MM.1S (cell line): ENCODE data around the gene COA3.

Source experiments
- DNase-seq: peaks from one replicate; pipeline ENCODE4 v3.0.0-alpha.2; 2015
- H2AFZ ChIP-seq: fragments of 300-600 bp; sonication (generic); 2 replicates; pipeline ENCODE4 v1.6.0; 2016; ENCODE audit warnings: antibody characterized with exemption, low read length
- H3F3A ChIP-seq: fragments of 300-600 bp; sonication (generic); 2 replicates; pipeline ENCODE4 v1.6.1; 2016; ENCODE audit warnings: mild to moderate bottlenecking, antibody characterized with exemption, low read length, moderate library complexity, mixed read lengths; ENCODE audit not compliant: insufficient read depth
- H3K27ac ChIP-seq: fragments of 300-600 bp; sonication (generic); 2 replicates; pipeline ENCODE4 v1.5.1; 2016; ENCODE audit warnings: mild to moderate bottlenecking, low read length
- H3K27me3 ChIP-seq: fragments of 300-600 bp; sonication (generic); replicated peaks from 2 replicates; pipeline ENCODE4 v1.6.0; 2016; ENCODE audit warnings: low read length; ENCODE audit not compliant: insufficient read depth
- H3K36me3 ChIP-seq: fragments of 300-600 bp; sonication (generic); replicated peaks from 2 replicates; pipeline ENCODE4 v1.6.1; 2016; ENCODE audit warnings: mild to moderate bottlenecking, low read length, mixed read lengths; ENCODE audit not compliant: insufficient read depth
- H3K4me1 ChIP-seq: fragments of 300-600 bp; sonication (generic); 2 replicates; pipeline ENCODE4 v1.6.1; 2016; ENCODE audit warnings: low read length, mixed read lengths
- H3K4me2 ChIP-seq: fragments of 300-600 bp; sonication (generic); 2 replicates; pipeline ENCODE4 v1.6.0; 2016; ENCODE audit warnings: low read depth, low read length
- H3K4me3 ChIP-seq: fragments of 300-600 bp; sonication (generic); 2 replicates; pipeline ENCODE4 v1.5.1; 2016; ENCODE audit warnings: low read length, mixed read lengths
- H3K79me2 ChIP-seq: fragments of 300-600 bp; sonication (generic); 2 replicates; pipeline ENCODE4 v1.6.1; 2016; ENCODE audit warnings: mixed run types, low read length, mixed read lengths
- H3K9ac ChIP-seq: fragments of 300-600 bp; sonication (generic); 2 replicates; pipeline ENCODE4 v1.6.1; 2016; ENCODE audit warnings: low read length, mixed read lengths
- H3K9me2 ChIP-seq: fragments of 300-600 bp; sonication (generic); replicated peaks from 2 replicates; pipeline ENCODE4 v1.6.1; 2016; ENCODE audit warnings: mild to moderate bottlenecking, low read length, mixed read lengths; ENCODE audit not compliant: insufficient read depth
- H3K9me3 ChIP-seq: fragments of 300-600 bp; sonication (generic); replicated peaks from 2 replicates; pipeline ENCODE4 v1.6.1; 2016; ENCODE audit warnings: mild to moderate bottlenecking, low read length, mixed read lengths; ENCODE audit not compliant: insufficient read depth
- H4K20me1 ChIP-seq: fragments of 300-600 bp; sonication (generic); 2 replicates; pipeline ENCODE4 v1.6.1; 2016; ENCODE audit warnings: mild to moderate bottlenecking, low read length, moderate library complexity, mixed read lengths; ENCODE audit not compliant: insufficient read depth
- CTCF ChIP-seq: fragments of 300-600 bp; sonication (generic); IDR thresholded peaks from 2 replicates; pipeline ENCODE4 v1.5.1; 2016; ENCODE audit warnings: antibody characterized with exemption, low read length, mixed read lengths
- EZH2 ChIP-seq: fragments of 300-600 bp; sonication (generic); optimal IDR thresholded peaks from 2 replicates; pipeline ENCODE3; 2017; ENCODE audit warnings: low read depth, mild to moderate bottlenecking, antibody characterized with exemption, low read length, mixed read lengths
- EZH2phosphoT487 ChIP-seq: fragments of 300-600 bp; sonication (generic); IDR thresholded peaks from 2 replicates; pipeline ENCODE4 v1.6.1; 2018; ENCODE audit warnings: antibody characterized with exemption, low read length

The COA3 gene

DNA sequence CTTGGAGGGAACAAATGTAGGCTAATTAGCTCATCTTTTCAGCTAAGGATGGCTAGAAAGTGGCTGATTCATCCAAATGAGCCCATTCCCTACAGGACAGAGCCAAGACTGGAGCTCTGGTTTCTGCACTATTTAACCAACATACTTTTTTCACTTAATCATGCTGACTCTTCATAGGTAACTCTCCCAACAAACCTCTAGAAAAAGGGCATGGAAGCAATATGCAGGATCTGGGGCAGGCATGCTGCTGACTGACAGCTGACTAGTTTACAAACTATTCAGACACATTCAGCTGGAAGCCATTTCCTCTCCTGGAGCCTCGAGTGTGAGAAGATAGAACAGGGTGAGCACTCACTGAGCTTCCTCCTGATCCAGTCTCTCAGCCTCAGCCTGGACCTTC lies 19.4 kb upstream of the COA3 start:
- peaks cover 10% of the 10 kb centered on the region for H3K36me3 ChIP-seq
- no peak for TF ChIP-seq CTCF
- TF ChIP-seq EZH2phosphoT487, result no peak
- TF ChIP-seq EZH2, result no peak
- H4K20me1 ChIP-seq, result no peaks in the 10 kb centered on the region
- no peak overlapping the region for H3K9ac ChIP-seq
- H3K4me3 ChIP-seq, result no peak overlapping the region
- peaks cover 27% of the 10 kb centered on the region for H3K79me2 ChIP-seq
- no peaks in the 10 kb centered on the region for H3K9me2 ChIP-seq
- H3K9me3 ChIP-seq, result no peaks in the 10 kb centered on the region
- no peak overlapping the region for H3K27ac ChIP-seq
- no peak overlapping the region for H2AFZ ChIP-seq
- DNase-seq, result no peak
- 0 out of 2 replicates have a peak, but pooled peaks cover 4% of the 10 kb centered on the region for H3K4me1 ChIP-seq
- no peak overlapping the region for H3K4me2 ChIP-seq
- peaks cover 6% of the 10 kb centered on the region; the same call in 1 of the 2 replicates for H3F3A ChIP-seq
- no peaks in the 10 kb centered on the region for H3K27me3 ChIP-seq

DNA sequence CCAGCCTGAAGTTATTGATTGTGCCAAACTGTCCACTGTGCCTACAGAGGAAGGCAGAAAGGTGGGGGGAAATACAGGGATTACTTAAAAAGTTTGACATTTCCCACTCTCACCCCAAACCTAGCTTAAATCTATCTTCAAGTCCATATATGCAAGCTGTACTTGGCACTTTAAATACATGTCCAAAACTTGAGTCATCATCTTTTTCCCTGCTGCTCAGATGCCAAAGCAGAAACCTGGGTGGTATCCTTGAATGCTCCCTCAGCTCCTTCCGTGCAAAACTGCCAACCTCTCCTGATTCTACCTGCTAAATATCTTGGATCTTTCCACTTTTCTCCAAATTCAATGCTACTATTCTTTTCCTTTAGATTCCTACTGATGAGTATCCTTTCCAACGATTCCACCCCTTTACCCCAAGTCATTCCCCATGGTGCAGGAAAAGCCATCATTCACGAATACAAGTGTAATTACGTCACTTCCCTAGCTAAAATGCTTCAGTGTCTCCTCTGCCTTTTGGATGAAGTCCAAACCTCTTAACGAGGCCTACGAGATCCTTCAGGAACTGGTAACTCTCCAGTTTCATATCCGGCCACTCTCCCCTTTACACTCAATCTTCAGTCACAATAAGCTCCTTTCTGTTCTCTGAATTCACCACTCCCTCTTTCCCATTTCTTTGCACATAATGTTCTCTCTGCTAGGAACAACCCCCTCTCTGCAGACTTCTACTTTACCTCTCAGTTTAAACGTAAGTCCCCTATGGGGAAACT lies 16.3 kb upstream of the COA3 start:
- Histone ChIP-seq H3K4me1 (no peaks in the 10 kb centered on the region), H3K4me2 (no peak overlapping the region), H3K27ac (no peak overlapping the region), H3F3A (no peaks in the 10 kb centered on the region), H3K4me3 (no peak overlapping the region), H3K36me3 (peaks cover 10% of the 10 kb centered on the region), H3K9me2 (no peaks in the 10 kb centered on the region), H4K20me1 (no peaks in the 10 kb centered on the region), H3K9me3 (no peaks in the 10 kb centered on the region), H2AFZ (no peak overlapping the region), H3K79me2 (peaks cover 6% of the 10 kb centered on the region; the same call in 1 of the 2 replicates), H3K27me3 (no peaks in the 10 kb centered on the region), H3K9ac (no peak overlapping the region)
- DNase-seq, result no peak
- TF ChIP-seq EZH2 (no peak), CTCF (no peak), EZH2phosphoT487 (no peak)

DNA sequence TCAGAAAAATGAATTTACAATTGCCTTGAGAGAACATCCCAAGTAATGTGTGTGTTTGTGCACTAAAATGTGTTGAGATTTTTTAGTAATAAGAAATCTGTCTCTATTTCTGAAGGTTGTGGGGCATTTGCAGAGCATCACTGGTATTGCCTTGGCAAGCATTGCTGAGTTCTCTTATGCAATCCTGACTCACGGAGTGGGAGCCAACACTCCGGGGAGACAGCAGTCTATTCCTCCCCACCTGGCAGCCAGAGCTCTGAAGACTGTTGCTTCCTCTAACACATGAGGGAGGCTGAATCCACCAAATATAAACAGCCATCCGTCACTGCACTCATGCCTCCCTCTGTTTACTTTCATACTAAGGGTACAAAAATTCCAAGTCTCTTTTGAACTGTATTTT lies 10.7 kb upstream of the COA3 start:
- H3K36me3 ChIP-seq, result 0 out of 2 replicates have a peak, but pooled peaks cover 3% of the 10 kb centered on the region

More for the DNA sequence above, 10.7 kb upstream of the COA3 start:
- Histone ChIP-seq H3K4me1 (no peaks in the 10 kb centered on the region), H2AFZ (no peak overlapping the region), H3K27me3 (no peaks in the 10 kb centered on the region), H3K4me3 (no peak overlapping the region), H4K20me1 (no peaks in the 10 kb centered on the region), H3K9me2 (no peaks in the 10 kb centered on the region), H3F3A (no peaks in the 10 kb centered on the region), H3K79me2 (no peaks in the 10 kb centered on the region), H3K27ac (no peak overlapping the region), H3K9me3 (no peaks in the 10 kb centered on the region), H3K4me2 (no peak overlapping the region), H3K9ac (no peak overlapping the region)
- TF ChIP-seq EZH2, result no peak
- no peak for TF ChIP-seq CTCF
- no peak for TF ChIP-seq EZH2phosphoT487
- no peak for DNase-seq
